Heart left ventricle (tissue), 13 donors: ENCODE data around the gene PTPN3.

Experiments
- POLR2A ChIP-seq, 2 donors: fragments of 450-650 bp; IDR thresholded peaks; one replicate each; pipeline ENCODE4 v1.6.1; 2017; ENCODE audit warnings: antibody characterized with exemption in 2 of 2, mild to moderate bottlenecking in 2 of 2, moderate library complexity in 2 of 2
- TF ChIP-seq, protein P1 (sequence below), 12 donors: fragments of 200-600 bp; sonication (generic) in 4 of 12; IDR thresholded peaks; one replicate each; pipeline versions ENCODE4 v1.5.0 to v1.8.0; 2018 to 2022; ENCODE audit warnings: antibody characterized with exemption in 12 of 12, mild to moderate bottlenecking in 5 of 12
- donor health status: ischemic (EF 13 %, LVEDD 7.1; RV severe dilation, severe dysfunction).
- donor health status: DM: no; HTN: yes; CAD: no.
- donor health status: DM: no; HTN: no; CAD: no.
- donor health status: ischemic (EF 25% LVEDD 6.9; RV normal size, moderate dysfunction).
- donor health status: ischemic (EF 25% LVEDD 5.7; RV mildly dilated, moderate dysfunction).
- donor health status: ischemic (EF 35%, LVEDD 5.7; RV mildly dilated, moderate dysfunction).
- donor health status: nonischemic (EF 11% LVEDD 7.7; RV severe dilation, severe dysfunction).
- donor health status: DM: yes; HTN: yes; CAD: no.
- donor health status: PGD.
- donor health status: ischemic (EF 29% LVEDD 5.4; RV normal size, mild dysfunction).
- donor health status: nonischemic (EF 23%, LVEDD 6.1; RV moderate dilation, normal function).

DNA sequence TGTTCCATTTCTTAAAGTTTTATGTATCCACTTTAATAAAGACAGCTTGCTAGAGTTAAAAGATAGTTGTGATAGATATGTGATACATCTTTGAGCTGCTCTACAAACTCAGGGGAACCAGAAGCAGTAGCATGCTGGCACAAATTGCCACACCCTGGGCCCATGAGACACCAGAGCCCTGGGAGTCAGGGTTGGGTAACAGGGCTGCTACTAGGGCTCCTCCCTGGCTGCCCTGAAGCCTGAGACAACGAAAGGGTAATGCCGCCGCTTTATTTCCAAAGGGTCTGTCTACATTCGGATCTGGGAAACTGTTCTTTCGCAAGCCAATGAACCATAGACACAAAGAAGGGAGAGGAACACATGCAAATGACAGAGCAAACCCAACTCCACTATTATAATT is 29.2 kb downstream of the PTPN3 start:
- TF ChIP-seq, protein P1, sequence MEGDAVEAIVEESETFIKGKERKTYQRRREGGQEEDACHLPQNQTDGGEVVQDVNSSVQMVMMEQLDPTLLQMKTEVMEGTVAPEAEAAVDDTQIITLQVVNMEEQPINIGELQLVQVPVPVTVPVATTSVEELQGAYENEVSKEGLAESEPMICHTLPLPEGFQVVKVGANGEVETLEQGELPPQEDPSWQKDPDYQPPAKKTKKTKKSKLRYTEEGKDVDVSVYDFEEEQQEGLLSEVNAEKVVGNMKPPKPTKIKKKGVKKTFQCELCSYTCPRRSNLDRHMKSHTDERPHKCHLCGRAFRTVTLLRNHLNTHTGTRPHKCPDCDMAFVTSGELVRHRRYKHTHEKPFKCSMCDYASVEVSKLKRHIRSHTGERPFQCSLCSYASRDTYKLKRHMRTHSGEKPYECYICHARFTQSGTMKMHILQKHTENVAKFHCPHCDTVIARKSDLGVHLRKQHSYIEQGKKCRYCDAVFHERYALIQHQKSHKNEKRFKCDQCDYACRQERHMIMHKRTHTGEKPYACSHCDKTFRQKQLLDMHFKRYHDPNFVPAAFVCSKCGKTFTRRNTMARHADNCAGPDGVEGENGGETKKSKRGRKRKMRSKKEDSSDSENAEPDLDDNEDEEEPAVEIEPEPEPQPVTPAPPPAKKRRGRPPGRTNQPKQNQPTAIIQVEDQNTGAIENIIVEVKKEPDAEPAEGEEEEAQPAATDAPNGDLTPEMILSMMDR (IDR thresholded peaks at IDR 0.05), result no peak
- TF ChIP-seq POLR2A (IDR thresholded peaks at IDR 0.05), result no peak
